Smooth muscle cell (in vitro differentiated cells): Measurements from ENCODE around the gene TANGO2. TPM values are rescaled to one million over a fixed set of nuclear protein-coding genes. Genes with fewer than 3 reads are reported as not detected.

Source experiments
- DNase-seq: peaks from one replicate; lab custom pipeline; 2025; ENCODE audit not compliant: unreplicated experiment; lab: John Stamatoyannopoulos, UW
- H2AFZ ChIP-seq: fragments of 200-600 bp; sonication (generic); 2 replicates; pipeline ENCODE4 v1.6.0; 2016; ENCODE audit warnings: antibody characterized with exemption, low read depth, mild to moderate bottlenecking
- H3F3A ChIP-seq: fragments of 200-600 bp; sonication (generic); 2 replicates; pipeline ENCODE4 v1.6.0; 2017; ENCODE audit warnings: antibody characterized with exemption, low read depth
- H3K27ac ChIP-seq: fragments of 200-600 bp; sonication (generic); 2 replicates; pipeline ENCODE4 v1.5.1; 2016; ENCODE audit warnings: low read depth, mild to moderate bottlenecking
- H3K27me3 ChIP-seq: fragments of 200-600 bp; sonication (generic); 2 replicates; pipeline ENCODE4 v1.6.1; 2016; ENCODE audit warnings: low read depth, mild to moderate bottlenecking
- H3K36me3 ChIP-seq: fragments of 200-600 bp; sonication (generic); 2 replicates; pipeline ENCODE4 v1.5.1; 2016; ENCODE audit warnings: low read depth
- H3K4me1 ChIP-seq: fragments of 200-600 bp; sonication (generic); 2 replicates; pipeline ENCODE4 v1.5.1; 2016; ENCODE audit warnings: low read depth
- H3K4me2 ChIP-seq: fragments of 200-600 bp; sonication (generic); 2 replicates; pipeline ENCODE4 v1.6.0; 2016; ENCODE audit warnings: mild to moderate bottlenecking
- H3K4me3 ChIP-seq: fragments of 200-600 bp; sonication (generic); 2 replicates; pipeline ENCODE4 v1.5.1; 2016; ENCODE audit warnings: mild to moderate bottlenecking
- H3K79me2 ChIP-seq: fragments of 200-600 bp; sonication (generic); 2 replicates; pipeline ENCODE4 v1.6.0; 2016; ENCODE audit warnings: low read depth, mild to moderate bottlenecking
- H3K9ac ChIP-seq: fragments of 200-600 bp; sonication (generic); 2 replicates; pipeline ENCODE4 v1.6.0; 2016; ENCODE audit warnings: low read depth
- H3K9me3 ChIP-seq: fragments of 200-600 bp; sonication (generic); replicated peaks from 2 replicates; pipeline ENCODE4 v1.5.1; 2016; ENCODE audit warnings: low read depth
- H4K20me1 ChIP-seq: fragments of 200-600 bp; sonication (generic); 2 replicates; pipeline ENCODE4 v1.6.0; 2016; ENCODE audit warnings: low read depth
- CTCF ChIP-seq: fragments of 200-600 bp; sonication (generic); IDR thresholded peaks from 2 replicates; pipeline ENCODE4 v1.5.1; 2017; ENCODE audit warnings: borderline replicate concordance, mild to moderate bottlenecking, antibody characterized with exemption; ENCODE audit not compliant: insufficient read depth, poor library complexity, severe bottlenecking
- WGBS: methylation state at CpG from one replicate; pipeline ENCODE4 v1.1.7; 2016; ENCODE audit warnings: low lambda C conversion rate; 5-methylcytosine and 5-hydroxymethylcytosine counted together
- microRNA counts: library from miRNA; unstranded; fragments of <30 nt; microRNA quantifications from one replicate; lab custom pipeline; 2016
- microRNA-seq: library from miRNA; unstranded; fragments of <30 nt; microRNA quantifications from one replicate; pipeline ENCODE4, GENCODE V29; 2016; ENCODE audit warnings: borderline number of aligned reads
- polyA plus RNA-seq: library from polyadenylated mRNA; unstranded; fragments of >200 nt; fragmentation: Nextera tagmentation; extraction: Ambion mirVana; gene quantifications from 2 replicates; pipeline ENCODE4 v1.2.1, GENCODE V29; 2016
- small RNA-seq: library from RNA; depleted of rRNA; stranded (forward); fragments of <200 nt; gene quantifications from one replicate; pipeline ENCODE3, GENCODE V24; 2014
- total RNA-seq: library from RNA; depleted of rRNA; stranded (reverse); fragments of >200 nt; gene quantifications from 2 replicates; pipeline ENCODE4 v1.2.3, GENCODE V29; 2014

The TANGO2 gene
- total and polyA plus RNA-seq, 2 experiments from 2014 or later, result 10.8 to 14.7 TPM

- Histone ChIP-seq H3K79me2 (peaks cover 40% of the 10 kb centered on the region), H4K20me1 (peaks cover 10% of the 10 kb centered on the region), H3K36me3 (no peaks in the 10 kb centered on the region), H3K9ac (no peak overlapping the region), H3K4me2 (no peak overlapping the region), H3F3A (peaks cover 7% of the 10 kb centered on the region), H3K4me3 (no peak overlapping the region), H3K9me3 (no peaks in the 10 kb centered on the region), H3K4me1 (peaks cover 12% of the 10 kb centered on the region), H2AFZ (no peak overlapping the region), H3K27ac (no peak overlapping the region), H3K27me3 (no peaks in the 10 kb centered on the region)
- no peak for DNase-seq
- 94% methylated on average over 36 of the region's 36 CpGs for WGBS
- no peak for TF ChIP-seq CTCF
Observed at GRCh38 chr22:20114506-20115475, 93.9 kb downstream of the TANGO2 start.

GRCh38 chr22:20115691-20116375, 94.9 kb downstream of the TANGO2 start, which contains the start of gene RANBP1:
Gene RANBP1 (plus strand): TSS chr22:20116104. CDS start chr22:20116185, 81 bp downstream.
- H3K9me3 ChIP-seq, result no peaks in the 10 kb centered on the region
- no peaks in the 10 kb centered on the region for H3K27me3 ChIP-seq
- H3K79me2 ChIP-seq, result peaks cover 50% of the 10 kb centered on the region
- DNase-seq, result no peak
- peak within 1 kb of the TSS; percentile 84 for H3K27ac ChIP-seq
- H3K36me3 ChIP-seq, result no peaks in the 10 kb centered on the region
- 92% methylated on average over 30 of the region's 30 CpGs for WGBS
- peaks cover 12% of the 10 kb centered on the region for H3K4me1 ChIP-seq
- peak within 1 kb of the TSS; percentile 99 for H3K4me2 ChIP-seq
- H3K9ac ChIP-seq, result peak within 1 kb of the TSS; percentile 98
- H2AFZ ChIP-seq, result peak within 1 kb of the TSS; percentile 43
- peaks cover 14% of the 10 kb centered on the region for H4K20me1 ChIP-seq
- H3F3A ChIP-seq, result peaks cover 7% of the 10 kb centered on the region
- no peak for TF ChIP-seq CTCF
- peak within 1 kb of the TSS; percentile 99 for H3K4me3 ChIP-seq

GRCh38 chr22:20116376-20116950, 95.6 kb downstream of the TANGO2 start:
- Histone ChIP-seq H4K20me1 (peaks cover 15% of the 10 kb centered on the region), H3K4me2 (peak overlapping the region; percentile 99), H3K79me2 (peaks cover 57% of the 10 kb centered on the region), H3K4me3 (peak overlapping the region; percentile 99), H3K9me3 (no peaks in the 10 kb centered on the region), H3K27me3 (no peaks in the 10 kb centered on the region), H3K4me1 (peaks cover 12% of the 10 kb centered on the region), H3K27ac (peak overlapping the region; percentile 84), H3F3A (peaks cover 7% of the 10 kb centered on the region), H2AFZ (peak overlapping the region; percentile 43), H3K36me3 (no peaks in the 10 kb centered on the region), H3K9ac (peak overlapping the region; percentile 98)
- 37% methylated on average over 23 of the region's 27 CpGs for WGBS
- TF ChIP-seq CTCF, result no peak
- no peak for DNase-seq

MicroRNAs encoded within 50 kb of the gene (microRNA counts, 767-probe panel; counts per million panel counts)
- 183 counts per million for microRNA hsa-miR-1306-3p (lab: Ali Mortazavi, UCI)
- microRNA hsa-miR-185-5p (lab: Ali Mortazavi, UCI), result 183 counts per million

Small RNA genes lying within 50 kb of the gene (microRNA-seq; reads per million reads assigned to microRNA genes)
- gene MIR185 (695 reads per million, percentile 77 among the genes with 10 or more reads in this experiment), gene MIR6816 (not detected)

Small RNA genes lying within 50 kb of the gene (small RNA-seq; reads per million reads assigned to genes)
- gene MIR185, result 0.58 reads per million, percentile 20 among the genes with 10 or more reads in this experiment
- 0.11 reads per million for gene MIR6816
- not detected for gene RF00017

Other genes starting within 250 kb of the TANGO2 start
- gene GNB1L, start 166.2 kb upstream of the TANGO2 start, total RNA-seq, result 2.3 and 4.1 TPM in 2 replicates
- gene GNB1L, start 166.2 kb upstream of the TANGO2 start, polyA plus RNA-seq, result 7.4 and 7.9 TPM in 2 replicates
- gene RTL10, start 166.2 kb upstream of the TANGO2 start, total RNA-seq, result 3.8 and 7.3 TPM in 2 replicates
- gene RTL10, start 166.2 kb upstream of the TANGO2 start, polyA plus RNA-seq, result 7.5 TPM in 2 replicates
- 4.1 and 9.9 TPM in 2 replicates for gene COMT, start 79.3 kb upstream of the TANGO2 start, total RNA-seq
- 6.2 and 34.1 TPM in 2 replicates for gene COMT, start 79.3 kb upstream of the TANGO2 start, polyA plus RNA-seq
- 0.36 TPM in 1 of 2 replicates, not detected in the other for gene TXNRD2, start 79.3 kb upstream of the TANGO2 start, total RNA-seq
- gene TXNRD2, start 79.3 kb upstream of the TANGO2 start, polyA plus RNA-seq, result 0.99 and 3.2 TPM in 2 replicates
- gene ARVCF, start 4.3 kb upstream of the TANGO2 start, total RNA-seq, result 7.1 and 10.6 TPM in 2 replicates
- 5.4 and 11.1 TPM in 2 replicates for gene ARVCF, start 4.3 kb upstream of the TANGO2 start, polyA plus RNA-seq
- 9.7 and 10.3 TPM in 2 replicates for gene DGCR8, start 59.1 kb downstream of the TANGO2 start, total RNA-seq
- gene DGCR8, start 59.1 kb downstream of the TANGO2 start, polyA plus RNA-seq, result 6.5 and 14.6 TPM in 2 replicates
- 278 and 331 TPM in 2 replicates for gene RANBP1, start 95.0 kb downstream of the TANGO2 start, total RNA-seq
- gene RANBP1, start 95.0 kb downstream of the TANGO2 start, polyA plus RNA-seq, result 196 and 235 TPM in 2 replicates
- gene TRMT2A, start 96.1 kb downstream of the TANGO2 start, total RNA-seq, result 21.1 and 25.9 TPM in 2 replicates
- 32.1 and 38.9 TPM in 2 replicates for gene TRMT2A, start 96.1 kb downstream of the TANGO2 start, polyA plus RNA-seq
- gene ZDHHC8, start 110.7 kb downstream of the TANGO2 start, total RNA-seq, result 5.2 and 12.7 TPM in 2 replicates
- gene ZDHHC8, start 110.7 kb downstream of the TANGO2 start, polyA plus RNA-seq, result 53.9 and 67.0 TPM in 2 replicates
- gene CCDC188, start 129.9 kb downstream of the TANGO2 start, total RNA-seq, result not detected in 2 replicates
- gene CCDC188, start 129.9 kb downstream of the TANGO2 start, polyA plus RNA-seq, result not detected in 2 replicates
- 1.8 and 3.9 TPM in 2 replicates for gene RTN4R, start 247.2 kb downstream of the TANGO2 start, total RNA-seq
- 4.7 and 8.4 TPM in 2 replicates for gene RTN4R, start 247.2 kb downstream of the TANGO2 start, polyA plus RNA-seq